GM12874 (cell line): ENCODE data around the gene CIAO2B.

Experiments
- CTCF ChIP-seq: IDR thresholded peaks from 2 replicates; pipeline ENCODE4 v1.5.1; 2011; ENCODE audit warnings: low read depth, mild to moderate bottlenecking, control low read depth, low read length, moderate library complexity; ENCODE audit not compliant: insufficient read depth

The CIAO2B gene

GRCh38 chr16:66936889-66937554 lies 2.8 kb upstream of the CIAO2B start:
- TF ChIP-seq CTCF: no peak

- no peak for TF ChIP-seq CTCF
Observed at GRCh38 chr16:66936462-66936861, 2.3 kb upstream of the CIAO2B start.

- no peak for TF ChIP-seq CTCF
Observed at GRCh38 chr16:66935314-66936011, 1.3 kb upstream of the CIAO2B start, which contains the start of gene CES2. Gene CES2, plus strand, starts transcription at chr16:66935516. Its CDS starts 120 bp downstream, at chr16:66935636.

GRCh38 chr16:66933776-66934137 lies 445 bp downstream of the CIAO2B start:
- TF ChIP-seq CTCF: no peak

- TF ChIP-seq CTCF: no peak
Observed at GRCh38 chr16:66932076-66932475, 2.1 kb downstream of the CIAO2B start.

GRCh38 chr16:66931665-66932064 lies 2.5 kb downstream of the CIAO2B start:
- TF ChIP-seq CTCF: no peak

- no peak for TF ChIP-seq CTCF
Observed at GRCh38 chr16:66930189-66930588, 4.0 kb downstream of the CIAO2B start.
